Stimulated activated naive CD8-positive, alpha-beta T cell treated with anti-CD3 and anti-CD28 coated beads, Interleukin-15, Interleukin-2, amounts not matched to agents 100 ng/mL and 50 ng/mL, for 24 hours (primary cell): ENCODE results near the gene SNX5.

Experiments used
- H3K27ac Mint-ChIP-seq: one replicate; pipeline ENCODE4 v1.8.0; 2021; ENCODE audit warnings: mild to moderate bottlenecking, mixed read lengths
- H3K27me3 Mint-ChIP-seq: one replicate; pipeline ENCODE4 v1.8.0; 2021; ENCODE audit warnings: mixed read lengths
- H3K36me3 Mint-ChIP-seq: one replicate; pipeline ENCODE4 v1.8.0; 2021; ENCODE audit warnings: low read depth, mixed read lengths
- H3K4me1 Mint-ChIP-seq: one replicate; pipeline ENCODE4 v1.8.0; 2021; ENCODE audit warnings: low read depth, mixed read lengths
- H3K4me3 Mint-ChIP-seq: one replicate; pipeline ENCODE4 v1.8.0; 2021; ENCODE audit warnings: mild to moderate bottlenecking, mixed read lengths
- H3K9me3 Mint-ChIP-seq: one replicate; pipeline ENCODE4 v1.8.0; 2021; ENCODE audit warnings: mixed read lengths

Gene SNX5

GRCh38 chr20:17933121-17933520 lies 35.5 kb downstream of the SNX5 start:
- H3K4me3 Mint-ChIP-seq: no peak overlapping the region
- H3K4me1 Mint-ChIP-seq: no peaks in the 10 kb centered on the region
- no peaks in the 10 kb centered on the region for H3K27me3 Mint-ChIP-seq
- no peak overlapping the region for H3K27ac Mint-ChIP-seq
- H3K36me3 Mint-ChIP-seq: no peaks in the 10 kb centered on the region
- H3K9me3 Mint-ChIP-seq: no peaks in the 10 kb centered on the region

- no peak overlapping the region for H3K4me3 Mint-ChIP-seq
- H3K4me1 Mint-ChIP-seq: no peaks in the 10 kb centered on the region
- no peaks in the 10 kb centered on the region for H3K9me3 Mint-ChIP-seq
- no peak overlapping the region for H3K27ac Mint-ChIP-seq
- peaks cover 4% of the 10 kb centered on the region for H3K27me3 Mint-ChIP-seq
- H3K36me3 Mint-ChIP-seq: no peaks in the 10 kb centered on the region
Observed at GRCh38 chr20:17932396-17932795, 36.2 kb downstream of the SNX5 start.

DNA sequence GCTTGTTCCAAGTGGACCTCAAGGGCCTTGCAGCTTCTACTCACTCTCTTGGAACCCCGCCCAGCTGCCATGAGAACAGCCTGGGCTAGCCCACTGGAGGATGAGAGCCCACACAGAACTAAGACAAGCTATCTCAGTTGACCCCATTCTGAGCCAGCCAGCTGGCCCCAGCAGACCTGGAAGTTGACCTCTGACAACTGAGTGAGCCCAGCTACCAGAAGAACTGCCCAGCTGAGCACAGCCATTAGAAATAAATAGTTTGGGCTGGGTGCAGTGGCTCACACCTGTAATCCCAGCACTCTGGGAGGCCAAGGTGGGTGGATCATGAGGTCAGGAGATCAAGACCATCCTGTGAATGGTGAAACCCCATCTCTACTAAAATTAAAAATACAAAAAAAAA lies 37.1 kb downstream of the SNX5 start:
- H3K4me1 Mint-ChIP-seq: no peaks in the 10 kb centered on the region

GRCh38 chr20:17928633-17929311 lies 39.8 kb downstream of the SNX5 start:
- no peaks in the 10 kb centered on the region for H3K9me3 Mint-ChIP-seq
- H3K27ac Mint-ChIP-seq: no peak overlapping the region
- H3K4me3 Mint-ChIP-seq: no peak overlapping the region
- H3K27me3 Mint-ChIP-seq: peaks cover 5% of the 10 kb centered on the region
- no peaks in the 10 kb centered on the region for H3K36me3 Mint-ChIP-seq
- no peaks in the 10 kb centered on the region for H3K4me1 Mint-ChIP-seq

More for the DNA sequence above, 37.1 kb downstream of the SNX5 start:
- Mint-ChIP-seq H3K9me3 (no peaks in the 10 kb centered on the region), H3K36me3 (no peaks in the 10 kb centered on the region), H3K4me3 (no peak overlapping the region), H3K27ac (no peak overlapping the region), H3K27me3 (peaks cover 5% of the 10 kb centered on the region)

- Mint-ChIP-seq H3K9me3 (no peaks in the 10 kb centered on the region), H3K27ac (no peak overlapping the region), H3K27me3 (peaks cover 5% of the 10 kb centered on the region), H3K4me3 (no peak overlapping the region), H3K4me1 (no peaks in the 10 kb centered on the region), H3K36me3 (no peaks in the 10 kb centered on the region)
Observed at GRCh38 chr20:17928211-17928611, 40.4 kb downstream of the SNX5 start.

- Mint-ChIP-seq H3K36me3 (no peaks in the 10 kb centered on the region), H3K9me3 (no peaks in the 10 kb centered on the region), H3K27ac (no peak overlapping the region), H3K4me3 (no peak overlapping the region), H3K27me3 (peaks cover 5% of the 10 kb centered on the region), H3K4me1 (no peaks in the 10 kb centered on the region)
Observed at GRCh38 chr20:17925940-17926300, 42.7 kb downstream of the SNX5 start.

DNA sequence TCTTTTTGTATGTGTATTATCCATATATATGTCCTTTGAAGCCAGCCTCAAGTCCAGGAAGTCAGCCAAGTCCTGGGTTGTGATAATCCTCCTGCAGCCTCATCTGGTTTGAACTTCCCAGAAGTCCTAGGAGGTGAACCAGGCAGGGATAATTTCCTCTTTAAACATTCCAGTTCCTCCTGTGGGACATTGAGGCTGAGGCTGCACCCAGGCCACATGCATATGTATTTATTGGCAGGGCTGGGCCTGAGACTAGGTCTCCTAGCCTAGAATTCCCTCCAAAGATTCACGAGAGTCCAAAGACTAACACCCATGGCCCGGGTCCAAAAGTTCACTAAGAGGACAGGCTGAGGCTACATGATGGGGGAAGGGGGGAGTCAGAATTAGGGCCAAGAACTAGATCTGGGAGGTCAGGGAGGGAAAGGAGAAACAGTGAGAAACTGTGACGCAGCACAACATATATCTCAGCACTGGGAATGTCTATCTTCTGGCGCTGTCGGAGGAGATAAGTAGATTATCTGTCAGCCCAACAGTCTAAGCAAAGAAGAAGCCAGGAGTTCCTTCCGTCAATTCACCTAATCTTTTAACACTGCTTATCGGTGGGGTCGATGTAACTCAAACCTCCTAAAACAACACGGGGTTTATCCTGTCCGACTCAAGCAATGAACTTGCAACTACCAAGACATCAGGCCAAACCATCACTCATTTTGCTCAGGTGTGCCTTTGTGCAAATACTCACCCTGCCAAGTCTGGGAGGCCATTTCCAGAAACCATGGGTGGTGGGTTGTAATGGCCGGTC lies 43.3 kb downstream of the SNX5 start:
- no peak overlapping the region for H3K27ac Mint-ChIP-seq
- peaks cover 5% of the 10 kb centered on the region for H3K27me3 Mint-ChIP-seq
- H3K4me3 Mint-ChIP-seq: no peak overlapping the region
- no peaks in the 10 kb centered on the region for H3K9me3 Mint-ChIP-seq
- H3K36me3 Mint-ChIP-seq: no peaks in the 10 kb centered on the region
- H3K4me1 Mint-ChIP-seq: no peaks in the 10 kb centered on the region

DNA sequence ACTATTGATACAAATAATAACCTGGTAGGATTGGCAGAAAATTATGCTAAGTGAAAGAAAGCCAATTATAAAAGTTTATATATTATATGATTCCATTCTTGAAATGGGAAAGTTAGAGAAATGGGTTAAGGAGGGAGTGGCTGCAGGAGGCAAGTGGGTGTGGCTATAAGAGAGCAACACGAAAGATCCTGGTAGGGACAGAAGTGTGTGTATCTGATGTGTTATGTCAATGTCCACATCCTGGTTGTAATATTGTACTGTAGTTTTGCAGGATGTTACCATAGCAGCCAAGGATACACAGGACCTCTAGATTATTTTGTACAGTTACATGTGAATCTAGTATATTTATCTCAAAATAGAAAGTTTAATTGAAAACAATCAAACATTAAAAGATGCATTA lies 46.8 kb downstream of the SNX5 start:
- Mint-ChIP-seq H3K4me1 (no peaks in the 10 kb centered on the region), H3K27ac (no peak overlapping the region)

GRCh38 chr20:17919149-17919548 lies 49.4 kb downstream of the SNX5 start:
- Mint-ChIP-seq H3K27ac (no peak overlapping the region), H3K36me3 (no peaks in the 10 kb centered on the region), H3K27me3 (peaks cover 4% of the 10 kb centered on the region), H3K4me3 (no peak overlapping the region), H3K9me3 (no peaks in the 10 kb centered on the region), H3K4me1 (no peaks in the 10 kb centered on the region)

More for the DNA sequence above, 46.8 kb downstream of the SNX5 start:
- Mint-ChIP-seq H3K27me3 (no peaks in the 10 kb centered on the region), H3K9me3 (no peaks in the 10 kb centered on the region), H3K36me3 (no peaks in the 10 kb centered on the region), H3K4me3 (no peak overlapping the region)

DNA sequence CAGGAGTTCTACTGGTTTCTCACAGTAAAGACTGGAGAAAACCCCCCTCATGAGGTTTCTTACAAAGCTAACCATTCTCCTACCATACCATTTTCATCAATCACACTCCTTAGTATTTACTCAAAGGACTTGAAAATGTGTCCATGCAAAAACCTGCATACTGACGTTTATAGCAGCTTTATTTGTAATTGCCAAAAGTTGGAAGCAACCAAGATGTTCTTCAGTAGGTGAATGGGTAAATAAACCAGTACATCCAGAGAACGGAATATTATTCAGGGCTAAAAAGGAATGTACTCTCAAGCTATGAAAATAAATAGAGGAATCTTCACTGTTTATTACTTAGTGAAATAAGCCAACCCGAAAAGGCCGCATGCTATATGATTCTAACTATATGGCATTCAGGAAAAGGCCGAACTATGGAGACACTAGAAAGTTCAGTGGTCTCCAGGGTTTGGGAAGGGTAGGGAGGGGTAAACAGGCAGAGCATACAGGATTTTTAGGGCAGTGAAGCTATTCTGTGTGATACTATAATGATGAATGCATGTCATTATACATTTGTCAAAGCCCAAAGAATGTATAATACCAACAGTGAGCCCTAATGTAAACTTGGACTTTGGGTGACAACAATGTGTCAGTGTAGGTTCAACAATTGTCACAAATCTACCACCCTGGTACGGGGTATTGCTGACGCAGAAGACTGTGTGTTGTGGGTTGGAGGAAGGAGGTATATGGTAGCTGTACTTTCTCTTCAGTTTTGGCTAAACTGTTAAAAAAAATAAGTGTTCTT lies 50.6 kb downstream of the SNX5 start:
- Mint-ChIP-seq H3K27ac (no peak overlapping the region), H3K27me3 (peaks cover 9% of the 10 kb centered on the region), H3K4me3 (no peak overlapping the region), H3K4me1 (no peaks in the 10 kb centered on the region), H3K36me3 (no peaks in the 10 kb centered on the region), H3K9me3 (no peaks in the 10 kb centered on the region)

GRCh38 chr20:17916433-17916891 lies 52.1 kb downstream of the SNX5 start:
- Mint-ChIP-seq H3K27ac (no peak overlapping the region), H3K36me3 (no peaks in the 10 kb centered on the region), H3K4me3 (no peak overlapping the region), H3K27me3 (peaks cover 20% of the 10 kb centered on the region), H3K4me1 (no peaks in the 10 kb centered on the region), H3K9me3 (no peaks in the 10 kb centered on the region)

DNA sequence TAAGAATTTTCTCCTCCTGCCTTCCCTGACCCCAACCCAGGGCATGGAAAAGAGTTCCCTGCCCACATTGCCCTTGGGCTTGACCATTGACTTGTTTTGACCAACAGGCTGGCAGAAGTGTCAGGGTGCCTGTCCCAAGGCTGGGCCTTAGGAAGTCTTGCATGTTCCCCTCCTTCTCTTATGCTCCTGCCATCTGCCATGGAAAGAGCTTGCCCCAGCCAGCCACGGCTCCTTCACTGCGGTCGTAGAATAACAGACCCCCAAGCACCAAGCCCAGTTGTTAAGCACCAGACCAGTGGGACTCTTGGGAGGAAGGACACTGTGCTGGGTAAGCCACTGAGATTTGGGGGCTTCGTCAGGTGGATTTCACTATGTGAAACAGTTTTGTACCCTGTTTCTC lies 53.6 kb downstream of the SNX5 start:
- no peaks in the 10 kb centered on the region for H3K4me1 Mint-ChIP-seq
- peaks cover 29% of the 10 kb centered on the region for H3K27me3 Mint-ChIP-seq
- H3K36me3 Mint-ChIP-seq: no peaks in the 10 kb centered on the region
- no peak overlapping the region for H3K4me3 Mint-ChIP-seq
- H3K27ac Mint-ChIP-seq: no peak overlapping the region
- H3K9me3 Mint-ChIP-seq: no peaks in the 10 kb centered on the region

GRCh38 chr20:17912916-17913315 lies 55.7 kb downstream of the SNX5 start:
- H3K9me3 Mint-ChIP-seq: no peaks in the 10 kb centered on the region
- H3K4me3 Mint-ChIP-seq: no peak overlapping the region
- no peak overlapping the region for H3K27ac Mint-ChIP-seq
- peaks cover 35% of the 10 kb centered on the region for H3K27me3 Mint-ChIP-seq
- no peaks in the 10 kb centered on the region for H3K4me1 Mint-ChIP-seq
- no peaks in the 10 kb centered on the region for H3K36me3 Mint-ChIP-seq

- Mint-ChIP-seq H3K9me3 (no peaks in the 10 kb centered on the region), H3K4me3 (no peak overlapping the region), H3K27me3 (peaks cover 35% of the 10 kb centered on the region), H3K36me3 (no peaks in the 10 kb centered on the region), H3K4me1 (no peaks in the 10 kb centered on the region), H3K27ac (no peak overlapping the region)
Observed at GRCh38 chr20:17911927-17912326, 56.7 kb downstream of the SNX5 start.

DNA sequence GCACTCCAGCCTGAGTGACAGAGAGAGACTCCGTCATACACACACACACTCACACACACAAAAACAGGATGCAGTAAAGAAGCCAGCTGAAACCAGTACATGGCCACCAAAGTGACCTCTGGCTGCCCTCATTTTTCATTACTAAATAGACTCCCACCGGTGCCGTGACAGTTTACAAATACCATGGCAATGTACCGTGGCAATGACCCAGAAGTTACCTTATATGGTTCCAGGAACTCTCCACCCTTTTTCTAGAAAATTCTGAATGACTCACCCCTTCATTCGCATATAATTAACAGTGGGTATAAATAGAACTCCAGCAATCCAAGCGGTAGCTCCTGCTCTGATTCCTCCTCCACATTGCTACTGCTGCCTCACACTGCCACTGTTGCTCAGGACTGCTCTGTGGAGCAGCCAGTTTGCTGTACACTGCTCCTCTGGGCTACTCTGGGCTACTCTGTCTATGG lies 57.7 kb downstream of the SNX5 start:
- Mint-ChIP-seq H3K36me3 (no peaks in the 10 kb centered on the region), H3K4me1 (no peaks in the 10 kb centered on the region), H3K4me3 (no peak overlapping the region), H3K27ac (no peak overlapping the region), H3K27me3 (peaks cover 35% of the 10 kb centered on the region), H3K9me3 (no peaks in the 10 kb centered on the region)
